Stomach (tissue), 4 donors: Measurements from ENCODE around the gene SSH3.

Experiments used
- CTCF ChIP-seq, 7 experiments: fragments of 450-650 bp in 4 of 7; fragments of 200-600 bp in 3 of 7; sonication (generic) in 3 of 7; IDR thresholded peaks; one replicate each; pipeline ENCODE4 v1.5.1; 2016 to 2019; ENCODE audit warnings: antibody characterized with exemption in 7 of 7, control low read depth in 2 of 7, mild to moderate bottlenecking in 1 of 7
- POLR2A ChIP-seq, 4 donors: fragments of 450-650 bp; IDR thresholded peaks; one replicate each; pipeline ENCODE4 v1.6.1; 2016; ENCODE audit warnings: antibody characterized with exemption in 4 of 4, control low read depth in 2 of 4, mild to moderate bottlenecking in 1 of 4, moderate library complexity in 1 of 4
- POLR2AphosphoS5 ChIP-seq, 3 donors: sonication (generic); formaldehyde crosslinking; IDR thresholded peaks; one replicate each; pipeline ENCODE4 v1.6.1; 2016; ENCODE audit warnings: antibody characterized with exemption in 3 of 3

DNA sequence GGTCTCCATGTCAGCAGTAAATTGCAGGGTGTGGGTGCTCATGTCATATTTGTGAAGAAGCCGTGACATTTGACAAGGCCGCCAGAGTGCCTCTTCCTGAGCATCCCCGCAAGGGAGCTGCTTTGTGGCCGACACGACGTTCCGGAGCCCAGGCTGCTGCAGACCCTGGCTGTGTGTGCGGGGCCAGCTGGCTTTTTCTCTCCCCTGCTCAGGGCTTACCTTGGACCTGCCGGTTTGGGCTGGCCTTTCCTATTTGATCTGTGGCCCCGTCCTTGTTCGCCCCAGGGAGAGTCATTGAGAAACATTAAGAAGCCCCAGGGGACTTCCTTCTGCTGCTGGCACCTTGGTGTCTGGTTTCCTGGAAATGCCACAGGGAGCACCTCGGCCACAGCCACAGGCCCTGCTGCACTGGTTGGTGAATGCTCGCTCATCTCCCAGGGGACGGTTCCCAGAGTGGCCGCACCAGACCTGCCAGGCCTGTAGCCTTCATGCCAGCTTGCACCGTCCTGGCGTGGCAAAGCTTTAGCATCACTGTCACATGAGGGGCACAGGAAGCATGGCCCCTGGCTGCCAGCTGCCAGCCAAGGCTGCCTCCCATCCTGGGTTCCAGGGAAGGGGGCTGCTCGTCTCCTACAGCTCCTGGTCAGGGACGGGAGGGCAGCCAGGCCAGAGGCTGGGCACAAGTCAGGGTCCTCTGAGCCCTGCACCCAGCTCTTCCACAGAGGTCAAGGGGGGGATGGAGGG, 31.6 kb upstream of the SSH3 start:
- no peak for TF ChIP-seq CTCF (IDR thresholded peaks at IDR 0.05)
- TF ChIP-seq POLR2AphosphoS5 (IDR thresholded peaks at IDR 0.05), result no peak
- no peak for TF ChIP-seq POLR2A (IDR thresholded peaks at IDR 0.05)
